ENCODE measurements around the gene ZNF385B.
A peak's percentile ranks its signal among the peaks of the same experiment; 100 is the strongest.
"Not testable (repeated sequence)": the region's sequence is repeated elsewhere in the genome, so short reads cannot be mapped to it uniquely, and the experiment has no call there.

ZNF385B gene

GRCh38 chr2:179671043-179671981 is 190.1 kb downstream of the ZNF385B start:
- DNase-seq: no peak

- DNase-seq: no peak
Observed at GRCh38 chr2:179669196-179669595, 192.2 kb downstream of the ZNF385B start.

DNA sequence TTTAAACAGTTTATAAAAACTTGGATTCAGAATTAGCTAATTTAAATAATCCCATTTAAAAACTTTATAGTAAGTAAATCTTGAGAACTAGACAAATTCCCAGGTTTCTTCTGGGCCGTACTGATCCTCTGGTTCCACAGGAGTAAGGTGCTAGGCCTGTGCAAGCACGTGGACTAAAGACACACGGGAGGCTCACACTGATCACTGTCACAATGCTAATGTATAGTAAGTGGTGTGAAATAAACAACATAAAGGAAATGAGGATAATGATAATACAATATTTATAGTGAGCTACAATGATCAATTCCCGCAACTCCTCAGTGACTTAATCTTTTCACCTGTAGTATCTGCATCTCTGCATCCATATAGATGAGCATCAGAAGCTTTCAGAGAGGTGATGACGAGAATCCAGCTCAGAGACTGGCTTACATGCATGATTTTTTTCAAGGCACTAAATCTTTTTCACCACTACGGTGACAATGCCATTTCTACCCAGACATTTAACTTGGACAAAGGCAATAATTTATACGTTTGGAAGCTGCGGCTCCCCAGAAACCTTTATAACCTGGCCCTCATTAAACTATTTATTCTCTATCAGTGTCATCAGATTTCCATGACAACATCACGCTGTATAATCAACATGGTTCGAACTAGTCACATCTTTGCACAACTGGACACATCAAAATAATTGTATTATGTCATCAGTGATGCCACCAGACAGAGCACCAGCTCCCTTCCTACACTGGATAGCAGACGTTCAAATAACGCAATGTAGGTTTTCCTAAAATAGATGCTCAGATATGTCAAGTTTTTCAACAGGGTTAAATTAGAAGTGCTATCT is 196.2 kb downstream of the ZNF385B start:
- peak; percentile 66 for DNase-seq

DNA sequence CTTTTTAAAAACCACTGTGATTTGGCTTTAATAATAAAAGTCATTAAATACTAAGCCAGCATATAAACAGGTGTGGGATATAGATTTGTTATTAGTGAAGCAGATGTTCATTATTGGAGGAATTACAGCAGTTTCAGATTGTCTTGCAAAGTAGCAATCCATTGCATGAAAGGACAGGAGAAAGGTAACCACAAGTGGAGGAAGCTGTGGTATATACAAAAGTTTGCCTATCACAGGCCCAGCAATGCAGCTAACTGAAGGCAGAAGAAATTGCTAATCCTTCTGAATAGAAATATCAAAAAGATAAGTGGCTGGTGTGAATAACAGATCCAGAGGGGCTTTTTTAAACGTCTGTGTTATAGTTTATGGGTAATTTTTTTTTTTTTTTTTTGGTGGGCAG is 199.4 kb downstream of the ZNF385B start:
- DNase-seq: no peak

DNA sequence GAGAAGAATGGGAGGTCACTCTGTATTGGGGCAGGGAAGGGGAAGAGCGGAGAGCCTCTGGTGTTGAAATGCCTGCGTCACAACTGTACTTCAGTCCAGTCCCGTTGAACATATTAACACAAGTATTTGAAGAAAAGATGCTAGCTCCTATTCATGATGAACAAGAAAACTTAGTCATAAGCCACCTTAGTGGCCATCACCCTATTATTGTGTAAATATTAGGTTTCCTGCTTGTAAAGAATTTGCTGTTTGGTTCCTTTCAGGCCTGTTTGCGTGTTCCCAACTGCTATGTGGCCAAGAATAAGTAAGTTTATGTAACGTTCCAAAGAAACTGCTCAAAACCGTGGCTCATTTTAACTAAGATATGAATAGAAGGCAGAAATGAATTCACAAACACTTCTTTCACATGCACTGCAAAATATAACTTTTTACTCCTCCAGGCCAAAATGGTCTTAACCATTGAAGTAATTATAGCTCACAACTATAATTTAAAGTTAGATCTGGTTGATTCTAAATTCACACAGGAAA is 204.3 kb downstream of the ZNF385B start:
- DNase-seq: no peak

GRCh38 chr2:179655627-179656026 is 205.8 kb downstream of the ZNF385B start:
- no peak for DNase-seq

GRCh38 chr2:179654806-179655205 is 206.6 kb downstream of the ZNF385B start:
- no peak for DNase-seq

- no peak for DNase-seq
Observed at GRCh38 chr2:179652296-179652695, 209.1 kb downstream of the ZNF385B start.

- DNase-seq: no peak
Observed at GRCh38 chr2:179650420-179650819, 211.0 kb downstream of the ZNF385B start.

DNA sequence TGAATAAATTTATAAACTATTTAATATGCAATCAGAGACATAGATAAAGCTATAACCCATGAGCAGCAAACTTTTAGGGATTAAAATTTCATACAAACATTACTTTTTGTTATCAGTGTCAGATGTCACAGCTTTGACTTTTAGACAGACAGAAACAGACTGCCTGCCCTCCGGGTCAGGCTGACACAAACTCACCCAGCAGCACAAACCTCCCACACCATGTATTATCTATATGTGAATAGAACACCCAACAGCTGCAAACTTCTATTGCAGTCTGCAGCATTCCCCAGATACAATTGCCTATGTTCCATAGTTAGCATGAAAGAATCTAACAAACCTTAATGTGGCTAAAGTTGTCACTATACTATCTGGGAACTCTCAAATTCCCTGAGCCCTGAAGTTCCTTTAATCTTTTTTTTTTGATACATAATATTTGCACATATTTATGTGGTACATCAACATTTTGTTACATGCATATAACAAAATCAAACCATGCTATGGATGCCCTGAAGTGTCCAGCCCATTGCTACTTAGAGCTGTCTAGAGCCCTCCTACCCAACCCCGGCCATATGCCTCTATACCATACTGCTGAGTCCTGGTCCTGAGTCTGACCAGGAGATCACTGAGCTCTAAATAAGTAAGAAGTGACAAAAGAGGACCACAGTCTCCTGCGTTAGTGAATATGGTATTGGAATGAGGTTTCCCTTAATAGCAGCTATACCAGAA is 214.4 kb downstream of the ZNF385B start:
- DNase-seq: no peak

- no peak for DNase-seq
Observed at GRCh38 chr2:179646173-179646769, 215.1 kb downstream of the ZNF385B start.

GRCh38 chr2:179645047-179645446 is 216.4 kb downstream of the ZNF385B start:
- DNase-seq: no peak

- no peak for DNase-seq
Observed at GRCh38 chr2:179642462-179642861, 218.9 kb downstream of the ZNF385B start.

- DNase-seq: no peak
Observed at GRCh38 chr2:179636995-179637394, 224.4 kb downstream of the ZNF385B start.

DNA sequence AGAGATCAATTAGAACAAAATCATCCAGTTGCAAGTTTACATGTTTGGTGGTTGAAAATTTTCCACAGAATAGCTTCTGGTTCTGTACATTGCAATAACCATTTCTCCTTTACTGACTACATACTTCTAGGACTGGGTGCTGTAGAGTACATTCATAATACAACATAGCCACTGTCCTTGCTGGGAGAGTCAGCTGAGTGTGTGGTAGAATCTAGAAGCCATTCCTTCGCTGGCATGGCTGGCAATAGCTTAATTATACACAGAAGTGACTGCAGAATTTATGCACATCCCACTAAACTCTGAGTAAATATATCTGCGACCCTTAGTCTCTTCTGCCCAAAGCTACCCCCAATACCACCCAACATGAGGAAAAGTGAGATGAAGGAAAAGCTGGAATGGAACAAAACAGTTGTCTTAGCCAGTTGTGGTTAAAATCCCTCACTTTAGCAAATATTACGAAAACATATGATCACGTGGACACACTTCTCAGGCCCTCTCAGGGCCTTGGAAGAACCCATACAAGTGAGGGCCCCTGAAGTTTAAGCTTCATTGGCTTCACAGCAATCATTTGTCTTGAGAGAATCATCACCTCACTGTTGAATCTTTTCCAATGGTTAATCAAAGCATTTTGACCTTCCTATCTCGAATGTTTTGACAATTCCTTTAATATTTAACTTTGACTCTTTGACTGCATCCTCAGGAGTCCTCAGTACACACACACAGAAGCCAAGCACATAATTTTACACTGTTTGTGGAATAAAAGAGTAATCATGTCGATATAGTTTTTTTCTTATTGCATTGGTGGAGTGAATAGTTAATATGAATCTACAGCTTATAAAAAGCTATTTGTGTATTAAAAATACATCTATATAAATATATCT is 225.1 kb downstream of the ZNF385B start:
- DNase-seq: no peak

- not testable (repeated sequence) for DNase-seq
Observed at GRCh38 chr2:179631769-179632385, 229.5 kb downstream of the ZNF385B start.

DNA sequence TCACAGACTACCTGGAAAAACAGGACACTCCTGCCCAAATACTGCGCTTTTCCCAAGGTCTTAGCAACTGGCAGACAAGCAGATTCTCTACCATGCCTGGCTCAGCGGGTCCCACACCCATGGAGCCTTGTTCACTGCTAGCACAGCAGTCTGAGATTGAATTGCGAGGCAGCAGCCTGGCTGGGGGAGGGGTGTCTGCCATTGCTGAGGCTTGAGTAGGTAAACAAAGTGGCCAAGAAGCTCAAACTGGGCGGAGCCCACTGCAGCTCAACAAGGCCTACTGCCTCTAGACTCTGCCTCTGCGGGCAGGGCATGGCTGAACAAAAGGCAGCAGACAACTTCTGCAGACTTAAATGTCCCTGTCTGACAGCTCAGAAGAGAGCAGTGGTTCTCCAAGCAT is 231.6 kb downstream of the ZNF385B start:
- DNase-seq: not testable (repeated sequence)

- no peak for DNase-seq
Observed at GRCh38 chr2:179626261-179626660, 235.2 kb downstream of the ZNF385B start.

- DNase-seq: no peak
Observed at GRCh38 chr2:179622635-179623300, 238.6 kb downstream of the ZNF385B start.

DNA sequence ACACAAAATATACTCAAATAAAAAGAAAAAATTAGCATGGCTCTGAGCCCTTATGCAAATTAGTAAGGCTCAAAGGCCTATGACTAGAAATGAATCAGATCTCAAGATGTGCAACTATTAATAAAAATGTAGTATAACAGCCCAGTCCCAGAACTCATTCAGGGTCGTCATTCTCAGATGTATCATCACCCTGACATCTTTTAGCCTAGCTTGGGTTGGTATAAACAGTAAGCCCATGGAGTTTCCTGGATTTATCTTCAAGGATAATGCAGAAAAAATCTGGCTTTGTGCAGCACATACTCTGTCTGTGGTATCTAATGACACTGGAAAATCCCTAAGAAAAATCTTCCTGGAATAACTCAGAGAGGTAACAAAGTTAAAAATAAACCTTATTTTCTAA is 239.3 kb downstream of the ZNF385B start:
- DNase-seq: no peak

Measured in NCI-H774 (cell line).